Measurements from ENCODE around the gene AOC3.
"Not testable (repeated sequence)": the region's sequence is repeated elsewhere in the genome, so short reads cannot be mapped to it uniquely, and the experiment has no call there.

AOC3 gene

DNA sequence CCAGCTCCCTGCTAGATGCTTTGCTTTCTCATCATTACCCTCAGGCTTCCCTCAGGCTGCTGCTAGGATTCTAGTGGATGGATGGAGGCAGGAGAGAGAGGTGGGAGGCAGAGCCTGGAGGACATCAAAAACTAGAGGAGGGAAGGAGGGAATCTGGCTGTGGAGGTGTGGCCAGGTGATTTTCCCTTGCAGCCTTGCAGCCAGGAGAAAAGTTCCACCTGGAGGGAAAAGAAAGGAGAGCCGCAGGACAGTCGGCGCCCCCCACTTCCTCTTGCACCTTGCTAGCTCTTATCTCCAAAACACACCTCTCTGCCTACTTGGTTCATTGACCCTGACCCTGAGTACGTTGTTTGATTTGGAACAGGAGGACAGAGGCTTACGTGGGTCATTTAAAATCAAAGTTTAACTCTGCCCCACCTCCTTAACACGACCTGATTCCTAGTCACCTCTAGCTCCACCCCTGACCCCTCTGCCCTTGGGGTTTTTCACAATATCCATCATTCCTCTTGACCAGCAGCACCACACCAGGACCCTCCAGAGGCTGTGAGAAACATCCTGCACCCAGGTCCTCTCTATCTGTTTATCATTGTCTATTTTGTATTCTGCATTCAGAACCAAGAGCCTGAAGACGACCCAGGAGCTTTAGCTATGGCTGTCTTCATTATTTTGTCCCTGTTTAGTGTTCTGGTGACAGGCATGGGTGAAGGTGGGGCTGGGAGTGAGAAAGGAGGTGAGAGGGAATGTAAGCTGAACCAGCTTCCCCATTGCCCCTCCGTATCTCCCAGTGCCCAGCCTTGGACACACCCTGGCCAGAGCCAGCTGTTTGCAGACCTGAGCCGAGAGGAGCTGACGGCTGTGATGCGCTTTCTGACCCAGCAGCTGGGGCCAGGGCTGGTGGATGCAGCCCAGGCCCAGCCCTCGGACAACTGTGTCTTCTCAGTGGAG, 15.9 kb downstream of the AOC3 start:
- no peak for DNase-seq (ENCODE audit: low spot score)

DNA sequence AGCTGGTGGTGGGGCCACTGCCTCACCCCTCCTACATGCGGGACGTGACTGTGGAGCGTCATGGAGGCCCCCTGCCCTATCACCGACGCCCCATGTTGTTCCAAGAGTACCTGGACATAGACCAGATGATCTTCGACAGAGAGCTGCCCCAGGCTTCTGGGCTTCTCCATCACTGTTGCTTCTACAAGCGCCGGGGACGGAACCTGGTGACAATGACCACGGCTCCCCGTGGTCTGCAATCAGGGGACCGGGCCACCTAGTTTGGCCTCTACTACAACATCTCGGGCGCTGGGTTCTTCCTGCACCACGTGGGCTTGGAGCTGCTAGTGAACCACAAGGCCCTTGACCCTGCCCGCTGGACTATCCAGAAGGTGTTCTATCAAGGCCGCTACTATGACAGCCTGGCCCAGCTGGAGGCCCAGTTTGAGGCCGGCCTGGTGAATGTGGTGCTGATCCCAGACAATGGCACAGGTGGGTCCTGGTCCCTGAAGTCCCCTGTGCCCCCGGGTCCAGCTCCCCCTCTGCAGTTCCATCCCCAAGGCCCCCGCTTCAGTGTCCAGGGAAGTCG, 16.8 kb downstream of the AOC3 start:
- not testable (repeated sequence) for DNase-seq (ENCODE audit: low spot score)

DNA sequence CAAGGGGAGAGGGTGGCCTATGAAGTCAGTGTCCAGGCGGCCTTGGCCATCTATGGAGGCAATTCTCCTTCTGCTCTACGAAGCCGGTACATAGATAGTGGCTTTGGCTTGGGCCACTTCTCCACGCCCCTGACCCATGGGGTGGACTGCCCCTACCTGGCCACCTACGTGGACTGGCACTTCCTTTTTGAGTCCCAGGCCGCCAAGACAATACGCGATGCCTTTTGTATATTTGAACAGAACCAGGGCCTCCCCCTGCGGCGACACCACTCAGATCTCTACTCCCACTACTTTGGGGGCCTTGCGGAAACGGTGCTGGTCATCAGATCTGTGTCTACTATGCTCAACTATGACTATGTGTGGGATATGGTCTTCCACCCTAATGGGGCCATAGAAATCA, 17.3 kb downstream of the AOC3 start:
- no peak for DNase-seq (ENCODE audit: low spot score)

DNA sequence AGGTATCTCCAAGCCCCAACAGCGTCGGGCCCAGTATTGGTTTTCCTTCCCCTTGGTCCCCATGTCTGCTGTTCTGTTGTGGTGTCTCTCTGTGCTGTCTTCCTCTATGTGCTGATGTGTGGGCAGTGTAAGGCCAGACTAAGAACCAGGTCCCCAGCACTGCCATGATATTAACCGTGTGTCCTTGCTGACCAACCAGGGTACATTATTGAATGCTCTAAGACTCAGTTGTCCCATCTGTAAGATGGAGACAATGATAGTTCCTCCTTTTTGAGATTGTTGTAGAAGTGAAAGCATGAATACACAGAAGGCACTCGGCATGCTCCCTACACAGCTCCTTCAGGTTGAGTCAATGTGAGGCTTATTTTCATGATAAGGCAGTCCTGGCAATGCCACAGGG, 20.6 kb downstream of the AOC3 start:
- no peak for DNase-seq (ENCODE audit: low spot score)

DNA sequence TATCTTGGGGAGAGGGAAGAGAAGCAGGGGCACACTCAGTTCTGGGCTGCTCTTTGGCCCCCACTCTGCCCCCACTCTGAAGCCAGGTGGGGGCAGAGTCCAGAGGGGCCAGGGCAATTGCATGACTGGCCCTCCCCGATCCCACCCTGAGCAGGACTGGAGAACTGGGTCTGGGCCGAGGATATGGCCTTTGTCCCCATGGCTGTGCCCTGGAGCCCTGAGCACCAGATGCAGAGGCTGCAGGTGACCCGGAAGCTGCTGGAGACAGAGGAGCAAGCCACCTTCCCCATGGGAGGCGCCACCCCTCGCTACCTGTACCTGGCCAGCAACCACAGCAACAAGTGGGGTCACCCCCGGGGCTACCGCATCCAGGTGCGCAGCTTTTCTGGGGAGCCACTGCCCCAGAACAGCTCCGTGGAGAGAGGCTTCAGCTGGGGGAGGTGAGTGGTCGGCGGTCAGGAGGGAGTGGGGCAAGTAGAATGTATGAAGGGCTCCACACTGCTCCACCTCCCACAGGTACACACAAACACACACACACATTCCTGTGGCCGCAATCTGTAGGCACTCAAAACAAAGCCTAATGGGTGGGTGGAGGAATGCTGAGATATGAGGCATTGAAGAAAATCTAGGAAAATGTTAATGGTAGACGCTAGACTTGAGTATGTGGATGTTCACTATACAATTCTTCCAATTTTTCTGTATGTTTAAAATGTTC, 21.4 kb downstream of the AOC3 start:
- no peak for DNase-seq (ENCODE audit: low spot score)

DNA sequence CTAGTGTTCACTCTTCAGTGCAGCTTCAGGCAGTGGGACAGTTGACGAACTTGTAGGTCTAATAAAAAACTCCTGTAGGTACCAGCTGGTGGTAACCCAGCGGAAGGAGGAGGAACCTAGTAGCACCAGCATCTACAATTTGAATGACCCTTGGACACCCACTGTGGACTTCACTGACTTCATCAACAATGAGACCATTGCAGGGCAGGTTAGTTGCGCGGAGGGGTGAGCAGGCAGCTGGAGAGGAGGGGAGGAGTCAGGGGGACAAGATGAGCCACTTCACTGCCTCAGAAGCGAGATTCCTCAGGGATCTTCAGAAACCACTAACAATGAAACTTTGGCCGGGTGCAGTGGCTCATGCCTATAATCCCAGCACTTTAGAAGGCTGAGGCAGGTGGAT, 22.3 kb downstream of the AOC3 start:
- DNase-seq (ENCODE audit: low spot score): no peak

DNA sequence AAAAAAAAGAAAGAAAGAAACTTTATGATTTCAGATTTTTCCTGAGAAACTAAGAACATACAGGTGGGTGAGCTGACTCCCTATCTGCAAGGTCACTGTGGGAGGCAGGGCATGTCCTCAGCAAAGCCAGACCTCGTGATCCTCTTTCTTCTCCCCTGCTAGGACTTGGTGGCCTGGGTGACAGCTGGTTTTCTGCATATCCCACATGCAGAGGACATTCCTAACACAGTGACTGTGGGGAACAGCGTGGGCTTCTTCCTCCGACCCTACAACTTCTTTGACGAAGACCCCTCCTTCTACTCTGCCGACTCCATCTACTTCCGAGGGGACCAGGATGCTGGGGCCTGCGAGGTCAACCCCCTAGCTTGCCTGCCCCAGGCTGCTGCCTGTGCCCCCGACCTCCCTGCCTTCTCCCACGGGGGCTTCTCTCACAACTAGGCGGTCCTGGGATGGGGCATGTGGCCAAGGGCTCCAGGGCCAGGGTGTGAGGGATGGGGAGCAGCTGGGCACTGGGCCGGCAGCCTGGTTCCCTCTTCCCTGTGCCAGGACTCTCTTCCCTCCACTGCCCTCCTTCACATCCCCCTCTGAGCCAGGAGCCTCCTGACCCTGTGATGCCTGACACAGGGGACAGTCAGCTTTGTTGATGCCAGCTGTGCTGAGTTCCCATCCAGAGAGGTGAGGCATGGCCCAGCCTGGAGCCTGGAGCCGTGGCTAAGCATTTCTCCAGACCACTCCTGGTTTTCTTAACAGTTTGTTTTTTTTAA, 23.1 kb downstream of the AOC3 start:
- DNase-seq (ENCODE audit: low spot score): not testable (repeated sequence)

DNA sequence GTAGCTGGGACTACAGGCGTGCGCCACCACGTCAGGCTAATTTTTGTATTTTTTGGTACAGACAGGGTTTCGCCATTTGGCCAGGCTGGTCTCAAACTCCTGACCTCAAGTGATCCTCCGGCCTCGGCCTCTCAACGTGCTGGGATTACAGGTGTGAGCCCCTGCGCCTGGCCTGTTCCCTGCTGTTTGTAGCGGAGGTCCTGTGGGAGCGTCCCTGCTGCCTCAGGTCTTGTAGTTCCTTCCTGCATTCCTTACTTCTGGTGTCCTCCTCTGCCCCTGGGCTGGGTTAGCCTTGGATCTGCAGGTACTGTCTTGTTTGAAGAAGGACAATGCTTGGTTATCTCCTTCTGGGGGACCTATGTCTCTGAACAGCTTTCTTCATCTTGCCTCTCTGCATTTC, 26.0 kb downstream of the AOC3 start:
- DNase-seq (ENCODE audit: low spot score): no peak

DNA sequence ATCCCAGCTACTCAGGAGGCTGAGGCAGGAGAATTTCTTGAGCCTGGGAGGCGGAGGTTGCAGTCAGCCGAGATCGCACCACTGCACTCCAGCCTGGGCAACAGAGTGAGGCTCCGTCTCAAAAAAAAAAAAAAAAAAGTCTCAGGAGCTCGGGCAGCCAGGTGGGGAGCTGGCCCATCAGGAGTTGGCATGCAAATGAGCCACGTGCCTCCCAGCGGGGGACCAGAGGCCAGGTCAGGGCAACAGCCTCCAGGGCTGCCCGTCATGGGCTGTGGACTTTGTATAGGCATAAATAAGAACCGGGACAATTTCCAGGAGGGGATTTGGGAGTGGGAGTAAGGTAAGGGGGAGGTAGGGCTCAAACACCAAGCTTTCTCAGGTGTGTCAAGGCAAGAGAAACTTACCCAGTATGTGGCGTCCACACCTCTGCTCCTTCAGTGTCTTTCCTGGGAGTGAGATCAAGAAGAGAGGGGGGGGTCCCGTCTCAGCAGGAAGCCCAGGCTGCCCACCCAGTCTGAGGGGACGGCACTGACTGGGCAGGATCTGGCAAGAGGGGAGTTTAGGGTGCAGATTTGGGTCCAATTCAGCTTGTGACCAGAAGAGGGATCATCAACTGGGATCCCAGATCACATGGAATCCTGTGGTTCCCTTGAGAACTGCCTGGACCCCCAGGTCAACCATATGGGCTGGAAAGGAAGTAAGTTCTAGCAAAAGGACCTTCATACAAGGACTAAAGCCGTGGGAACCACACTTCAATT, 27.3 kb downstream of the AOC3 start:
- DNase-seq (ENCODE audit: low spot score): no peak

DNA sequence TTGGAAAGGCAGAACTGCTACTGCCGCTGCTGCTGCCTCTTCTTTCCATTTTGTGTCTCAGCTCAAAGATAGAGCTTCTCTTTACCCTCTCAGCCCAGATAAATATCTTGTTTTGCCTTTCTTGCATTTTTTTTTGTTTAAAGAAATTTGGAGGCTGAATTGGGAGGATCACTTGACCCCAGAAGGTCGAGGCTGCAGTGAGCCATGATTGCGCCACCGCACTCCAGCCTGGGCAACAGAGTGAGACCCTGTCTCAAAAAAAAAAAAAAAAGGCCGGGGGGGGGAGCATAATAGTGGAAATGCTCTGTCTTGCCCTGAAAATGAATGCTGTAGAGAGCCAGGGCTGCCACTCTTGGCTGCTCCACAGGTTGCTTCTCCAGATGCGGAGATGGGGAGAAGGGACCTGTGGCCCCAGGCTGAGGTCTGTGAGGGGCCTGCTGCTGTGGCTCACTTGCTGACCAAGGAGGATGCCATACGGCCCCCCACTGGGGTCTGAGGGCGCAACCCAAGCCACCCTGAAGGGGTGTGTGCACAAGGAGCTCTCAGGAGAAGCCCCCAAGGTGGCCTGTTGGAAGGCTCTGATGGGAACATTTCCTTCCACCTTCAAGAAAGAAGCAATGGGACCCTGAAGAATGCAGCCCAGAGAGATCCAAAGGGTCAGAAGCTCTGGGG, 28.1 kb downstream of the AOC3 start:
- DNase-seq (ENCODE audit: low spot score): no peak

DNA sequence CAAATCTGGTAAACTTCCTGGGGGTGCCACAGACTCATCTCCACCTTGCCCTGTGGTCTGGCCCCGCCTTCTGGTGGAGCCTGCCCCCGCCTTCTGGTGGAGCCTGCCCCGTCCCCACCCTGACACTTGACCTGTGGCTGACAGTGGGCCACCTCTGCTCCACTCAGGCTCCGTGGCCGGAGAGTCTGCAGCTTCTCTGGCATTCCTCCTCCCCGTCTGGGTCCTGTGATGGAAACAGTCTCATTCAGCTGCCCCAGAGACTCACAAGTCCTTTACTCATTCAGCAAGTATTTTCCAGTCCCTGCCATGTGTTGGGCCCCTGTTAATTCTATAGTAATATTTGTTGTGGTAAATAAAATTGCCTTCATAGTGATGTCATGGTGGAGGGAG, 28.6 kb downstream of the AOC3 start:
- no peak for DNase-seq (ENCODE audit: low spot score)

DNA sequence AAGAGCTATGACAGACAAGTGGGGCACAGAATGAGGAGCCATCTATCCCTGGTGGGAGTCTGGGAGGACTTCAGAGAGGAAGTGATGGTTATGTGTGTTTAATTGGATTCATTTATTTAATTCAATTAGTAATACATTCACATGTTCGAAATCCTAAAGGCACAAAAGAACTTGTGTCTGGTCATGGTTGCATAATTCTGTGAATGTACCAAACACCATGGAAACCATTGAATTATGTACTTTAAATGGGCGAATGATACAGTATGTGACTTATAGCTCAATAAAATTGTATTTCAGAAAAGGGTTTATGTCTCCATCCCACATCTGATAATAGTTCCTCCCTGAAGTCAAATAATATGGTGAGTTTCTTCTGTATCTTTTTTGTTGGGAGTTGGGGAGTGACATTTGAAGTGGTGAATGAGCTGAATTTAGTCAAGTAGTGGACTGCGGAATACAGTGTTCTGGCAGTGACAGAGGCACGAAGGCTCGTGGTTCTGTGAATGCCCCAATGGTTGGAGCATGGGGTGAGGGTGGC, 29.8 kb downstream of the AOC3 start:
- DNase-seq (ENCODE audit: low spot score): no peak

DNA sequence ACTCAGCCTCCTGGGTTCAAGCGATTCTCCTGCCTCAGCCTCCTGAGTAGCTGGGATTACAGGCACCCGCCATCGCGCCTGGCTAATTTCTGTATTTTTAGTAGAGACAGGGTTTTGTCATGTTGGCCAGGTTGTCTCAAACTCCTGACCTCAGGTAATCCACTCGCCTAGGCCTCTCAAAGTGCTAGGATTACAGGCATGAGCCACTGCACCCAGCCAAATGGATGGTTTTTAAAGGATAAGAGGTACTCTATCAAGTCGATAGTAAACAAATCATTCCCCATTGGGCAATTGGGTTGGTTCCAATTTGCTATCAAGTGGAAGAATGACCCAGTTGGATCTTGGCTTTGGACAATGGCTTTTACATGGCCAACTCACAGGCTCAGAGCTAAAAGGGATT, 30.7 kb downstream of the AOC3 start:
- DNase-seq (ENCODE audit: low spot score): not testable (repeated sequence)

DNA sequence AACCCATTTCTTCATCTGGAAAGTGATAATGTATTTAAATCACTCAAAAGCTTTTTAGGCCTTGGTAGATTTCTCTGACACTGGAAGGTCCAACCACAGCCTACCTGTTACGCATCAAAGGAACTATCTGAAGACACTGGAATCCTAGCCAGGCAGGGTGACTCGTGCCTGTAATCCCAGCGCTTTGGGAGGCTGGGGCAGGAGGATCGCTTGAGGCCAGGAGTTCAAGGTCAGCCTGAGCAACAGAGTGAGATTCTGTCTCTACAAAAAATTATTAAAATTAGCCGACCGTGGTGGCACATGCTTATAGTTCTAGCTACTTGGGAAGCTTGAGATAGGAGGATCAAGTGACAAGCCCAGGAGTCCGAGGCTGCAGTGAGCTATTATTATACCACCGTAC, 31.2 kb downstream of the AOC3 start:
- no peak for DNase-seq (ENCODE audit: low spot score)

DNA sequence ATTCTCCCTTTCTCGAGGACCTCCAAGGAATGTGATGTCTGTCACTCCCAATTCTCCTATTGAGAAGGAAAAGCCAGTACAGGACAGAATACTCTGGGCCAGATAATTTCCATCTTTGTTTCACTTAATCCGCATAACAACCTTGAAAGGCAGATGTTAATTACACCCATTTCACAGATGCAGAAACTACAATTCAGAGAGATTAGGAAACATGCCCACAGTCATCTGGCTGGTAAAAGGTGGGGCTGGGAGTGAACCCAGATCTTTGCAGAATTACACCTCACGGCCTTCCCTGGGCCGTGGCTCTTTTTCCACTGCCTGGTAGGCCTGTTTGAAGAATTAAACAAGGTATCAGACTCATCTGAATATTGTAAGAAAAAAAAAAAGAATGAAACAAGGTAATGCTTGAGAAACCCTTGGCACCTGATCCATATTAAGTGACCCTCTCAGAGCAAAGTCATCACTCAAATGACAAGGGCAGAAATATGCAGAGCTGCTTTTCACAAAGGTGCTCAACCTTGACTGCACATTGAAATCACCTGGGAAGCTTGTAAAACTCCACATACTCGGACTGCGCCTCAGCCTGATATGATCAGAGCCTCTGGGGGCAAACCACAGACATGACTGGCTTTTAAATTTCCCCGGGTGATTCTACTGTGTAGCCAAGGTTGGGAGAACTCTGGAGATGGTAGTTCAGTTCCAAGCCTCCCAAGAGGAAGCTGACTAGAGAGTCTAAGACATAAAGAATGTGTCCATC, 33.0 kb downstream of the AOC3 start:
- no peak for DNase-seq (ENCODE audit: low spot score)

DNA sequence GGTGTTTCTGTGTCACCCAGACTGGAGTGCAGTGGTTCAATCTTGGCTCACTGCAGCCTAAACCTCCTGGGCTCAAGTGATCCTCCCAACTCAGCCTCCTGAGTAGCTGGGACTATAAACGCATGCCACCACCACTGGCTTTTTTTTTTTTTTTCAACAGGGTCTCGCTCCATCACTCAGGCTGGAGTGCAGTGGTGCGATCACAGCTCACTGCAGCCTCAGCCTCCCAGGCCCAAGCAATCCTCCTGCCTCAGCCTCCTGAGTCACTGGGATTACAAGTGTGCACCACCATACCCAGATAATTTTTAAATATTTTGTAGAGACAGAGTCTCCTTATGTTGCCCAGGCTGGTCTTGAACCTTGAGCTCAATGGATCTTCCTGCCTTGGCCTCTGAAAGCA, 34.8 kb downstream of the AOC3 start:
- not testable (repeated sequence) for DNase-seq (ENCODE audit: low spot score)

DNA sequence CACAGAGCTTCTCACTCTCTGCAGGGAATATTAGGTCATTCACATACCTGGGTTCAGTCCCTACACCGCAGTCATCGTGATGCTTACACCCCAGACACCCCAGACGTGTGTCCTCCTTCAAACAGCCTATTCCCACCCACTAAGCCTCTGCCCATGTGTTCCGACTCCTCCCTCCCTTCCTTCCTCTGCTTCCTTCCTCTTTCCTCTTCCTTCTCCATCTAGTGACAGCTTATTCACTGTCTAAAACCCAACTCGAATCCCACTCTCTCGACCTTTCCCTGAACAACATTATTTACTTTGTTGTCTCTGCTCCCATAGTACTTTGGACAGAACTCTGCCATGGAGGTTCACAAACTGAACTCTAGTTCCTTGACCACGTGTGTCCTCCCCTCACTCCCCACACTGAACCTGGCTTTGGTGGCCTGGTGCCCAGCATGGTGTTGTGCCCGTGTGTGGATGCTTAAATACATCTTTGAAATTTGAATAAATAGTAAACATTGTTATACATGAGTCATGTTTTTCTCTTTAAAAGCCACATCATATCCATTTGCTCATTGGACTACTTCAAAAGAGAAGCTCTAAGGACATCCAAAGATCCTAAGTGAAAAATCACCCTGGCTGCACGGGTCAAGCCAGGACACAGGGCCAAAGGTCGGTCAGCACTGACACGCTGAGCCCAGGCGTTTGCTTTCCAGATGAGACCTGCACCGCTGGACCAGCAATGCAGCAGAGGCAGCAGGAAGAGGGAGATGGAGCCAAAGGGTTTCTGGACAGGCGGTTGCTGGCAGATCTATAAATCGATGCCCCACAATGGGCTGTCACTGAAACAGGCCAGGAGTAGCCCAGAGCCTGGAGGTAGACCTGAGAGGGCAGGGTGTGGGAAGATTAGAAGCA, 35.5 kb downstream of the AOC3 start:
- no peak for DNase-seq (ENCODE audit: low spot score)

DNA sequence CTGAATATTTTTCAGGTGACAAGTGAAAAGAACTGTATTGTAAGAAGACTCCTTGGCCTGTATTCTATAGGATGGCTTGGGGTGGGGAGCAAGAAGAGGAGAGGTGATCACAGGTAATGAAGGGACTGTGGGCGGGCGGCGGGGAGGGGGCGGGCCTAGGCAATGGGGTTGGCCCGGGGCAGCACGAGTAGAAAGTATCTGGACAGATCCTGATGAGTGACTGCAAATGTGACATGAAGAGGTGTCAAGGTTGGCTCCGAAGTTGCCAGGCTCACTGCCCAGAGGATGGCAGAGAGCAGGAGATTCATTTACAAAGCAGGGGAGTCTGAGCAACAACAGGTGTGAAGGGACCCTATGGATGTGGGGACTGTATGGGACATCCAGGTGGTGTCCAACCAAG, 38.8 kb downstream of the AOC3 start:
- DNase-seq (ENCODE audit: low spot score): no peak
